ENCODE data around the gene DPH5. TPM values are rescaled to one million over a fixed set of nuclear protein-coding genes. Genes with fewer than 3 reads are reported as not detected.
A peak's percentile ranks its signal among the peaks of the same experiment; 100 is the strongest.
"Not testable (repeated sequence)": the region's sequence is repeated elsewhere in the genome, so short reads cannot be mapped to it uniquely, and the experiment has no call there.

Gene DPH5
- total RNA-seq, 1 donor from 2014 or later: 51.1 TPM

- Histone ChIP-seq H3K4me3 (ENCODE audit: low read length in 3 of 3) (no peak overlapping the region), H3K36me3 (ENCODE audit: control insufficient read depth in 3 of 3, insufficient read depth in 3 of 3, low read length in 3 of 3) (peaks cover 4 to 10% (median 7%) of the 10 kb centered on the region in 3 donors), H3K27me3 (ENCODE audit: control insufficient read depth in 3 of 3, insufficient read depth in 3 of 3, low read length in 3 of 3) (no peaks in the 10 kb centered on the region), H3K9me3 (ENCODE audit: control insufficient read depth in 3 of 3, low read length in 3 of 3) (no peaks in the 10 kb centered on the region), H3K27ac (ENCODE audit: low read depth, low read length) (no peak overlapping the region), H3K4me1 (ENCODE audit: control insufficient read depth in 3 of 3, insufficient read depth in 3 of 3, low read length in 3 of 3) (no peaks in the 10 kb centered on the region), H3K9ac (ENCODE audit: low read depth in 1 of 3, low read length in 3 of 3) (no peak overlapping the region)
These were observed 54.6 kb downstream of the DPH5 start for GRCh38 chr1:100971021-100971420.

- no peaks in the 10 kb centered on the region for H3K9me3 ChIP-seq (ENCODE audit: control insufficient read depth in 3 of 3, low read length in 3 of 3)
- H3K9ac ChIP-seq (ENCODE audit: low read depth in 1 of 3, low read length in 3 of 3): no peak overlapping the region
- H3K36me3 ChIP-seq (ENCODE audit: control insufficient read depth in 3 of 3, insufficient read depth in 3 of 3, low read length in 3 of 3): peaks cover 4 to 14% (median 9%) of the 10 kb centered on the region in 3 donors
- H3K27me3 ChIP-seq (ENCODE audit: control insufficient read depth in 3 of 3, insufficient read depth in 3 of 3, low read length in 3 of 3): no peaks in the 10 kb centered on the region
- no peak overlapping the region for H3K4me3 ChIP-seq (ENCODE audit: low read length in 3 of 3)
- no peaks in the 10 kb centered on the region for H3K4me1 ChIP-seq (ENCODE audit: control insufficient read depth in 3 of 3, insufficient read depth in 3 of 3, low read length in 3 of 3)
- H3K27ac ChIP-seq (ENCODE audit: low read depth, low read length): no peak overlapping the region
These were observed 56.3 kb downstream of the DPH5 start for GRCh38 chr1:100969327-100969726.

GRCh38 chr1:100968621-100969020 lies 57.0 kb downstream of the DPH5 start:
- Histone ChIP-seq H3K27ac (ENCODE audit: low read depth, low read length) (no peak overlapping the region), H3K9me3 (ENCODE audit: control insufficient read depth in 3 of 3, low read length in 3 of 3) (no peaks in the 10 kb centered on the region), H3K36me3 (ENCODE audit: control insufficient read depth in 3 of 3, insufficient read depth in 3 of 3, low read length in 3 of 3) (peaks cover 4 to 14% (median 10%) of the 10 kb centered on the region in 3 donors), H3K4me1 (ENCODE audit: control insufficient read depth in 3 of 3, insufficient read depth in 3 of 3, low read length in 3 of 3) (no peaks in the 10 kb centered on the region), H3K27me3 (ENCODE audit: control insufficient read depth in 3 of 3, insufficient read depth in 3 of 3, low read length in 3 of 3) (no peaks in the 10 kb centered on the region), H3K4me3 (ENCODE audit: low read length in 3 of 3) (no peak overlapping the region), H3K9ac (ENCODE audit: low read depth in 1 of 3, low read length in 3 of 3) (no peak overlapping the region)

GRCh38 chr1:100960098-100960497 lies 65.5 kb downstream of the DPH5 start:
- Histone ChIP-seq H3K36me3 (ENCODE audit: control insufficient read depth in 3 of 3, insufficient read depth in 3 of 3, low read length in 3 of 3) (peaks cover 0 to 3% (median 0%) of the 10 kb centered on the region in 3 donors), H3K27me3 (ENCODE audit: control insufficient read depth in 3 of 3, insufficient read depth in 3 of 3, low read length in 3 of 3) (no peaks in the 10 kb centered on the region), H3K4me3 (ENCODE audit: low read length in 3 of 3) (no peak overlapping the region), H3K4me1 (ENCODE audit: control insufficient read depth in 3 of 3, insufficient read depth in 3 of 3, low read length in 3 of 3) (no peaks in the 10 kb centered on the region), H3K9ac (ENCODE audit: low read depth in 1 of 3, low read length in 3 of 3) (no peak overlapping the region), H3K27ac (ENCODE audit: low read depth, low read length) (no peak overlapping the region), H3K9me3 (ENCODE audit: control insufficient read depth in 3 of 3, low read length in 3 of 3) (no peaks in the 10 kb centered on the region)

GRCh38 chr1:100959502-100960060 lies 66.0 kb downstream of the DPH5 start:
- H3K4me1 ChIP-seq (ENCODE audit: control insufficient read depth in 3 of 3, insufficient read depth in 3 of 3, low read length in 3 of 3): no peaks in the 10 kb centered on the region
- H3K36me3 ChIP-seq (ENCODE audit: control insufficient read depth in 3 of 3, insufficient read depth in 3 of 3, low read length in 3 of 3): peaks cover 0 to 3% (median 0%) of the 10 kb centered on the region in 3 donors
- H3K9ac ChIP-seq (ENCODE audit: low read depth in 1 of 3, low read length in 3 of 3): no peak overlapping the region
- no peak overlapping the region for H3K27ac ChIP-seq (ENCODE audit: low read depth, low read length)
- H3K27me3 ChIP-seq (ENCODE audit: control insufficient read depth in 3 of 3, insufficient read depth in 3 of 3, low read length in 3 of 3): no peaks in the 10 kb centered on the region
- H3K4me3 ChIP-seq (ENCODE audit: low read length in 3 of 3): no peak overlapping the region
- no peaks in the 10 kb centered on the region for H3K9me3 ChIP-seq (ENCODE audit: control insufficient read depth in 3 of 3, low read length in 3 of 3)

GRCh38 chr1:100955322-100955721 lies 70.3 kb downstream of the DPH5 start:
- H3K4me3 ChIP-seq (ENCODE audit: low read length in 3 of 3): no peak overlapping the region
- H3K27ac ChIP-seq (ENCODE audit: low read depth, low read length): no peak overlapping the region
- no peak overlapping the region for H3K9ac ChIP-seq (ENCODE audit: low read depth in 1 of 3, low read length in 3 of 3)
- H3K4me1 ChIP-seq (ENCODE audit: control insufficient read depth in 3 of 3, insufficient read depth in 3 of 3, low read length in 3 of 3): peaks cover 0 to 5% (median 0%) of the 10 kb centered on the region in 3 donors
- H3K27me3 ChIP-seq (ENCODE audit: control insufficient read depth in 3 of 3, insufficient read depth in 3 of 3, low read length in 3 of 3): no peaks in the 10 kb centered on the region
- no peaks in the 10 kb centered on the region for H3K9me3 ChIP-seq (ENCODE audit: control insufficient read depth in 3 of 3, low read length in 3 of 3)
- H3K36me3 ChIP-seq (ENCODE audit: control insufficient read depth in 3 of 3, insufficient read depth in 3 of 3, low read length in 3 of 3): peaks cover 0 to 4% (median 4%) of the 10 kb centered on the region in 3 donors

GRCh38 chr1:100953960-100954730 lies 71.4 kb downstream of the DPH5 start:
- H3K9ac ChIP-seq (ENCODE audit: low read depth in 1 of 3, low read length in 3 of 3): no peak overlapping the region

GRCh38 chr1:100952970-100953369 lies 72.6 kb downstream of the DPH5 start:
- not testable (repeated sequence) for H3K27me3 ChIP-seq (ENCODE audit: control insufficient read depth in 3 of 3, insufficient read depth in 3 of 3, low read length in 3 of 3); H3K4me1 ChIP-seq (ENCODE audit: control insufficient read depth in 3 of 3, insufficient read depth in 3 of 3, low read length in 3 of 3); H3K4me3 ChIP-seq (ENCODE audit: low read length in 3 of 3); H3K27ac ChIP-seq (ENCODE audit: low read depth, low read length); H3K36me3 ChIP-seq (ENCODE audit: control insufficient read depth in 3 of 3, insufficient read depth in 3 of 3, low read length in 3 of 3); H3K9me3 ChIP-seq (ENCODE audit: control insufficient read depth in 3 of 3, low read length in 3 of 3); H3K9ac ChIP-seq (ENCODE audit: low read depth in 1 of 3, low read length in 3 of 3)

More at GRCh38 chr1:100953960-100954730, 71.4 kb downstream of the DPH5 start:
- H3K27me3 ChIP-seq (ENCODE audit: control insufficient read depth in 3 of 3, insufficient read depth in 3 of 3, low read length in 3 of 3): no peaks in the 10 kb centered on the region
- no peak overlapping the region for H3K27ac ChIP-seq (ENCODE audit: low read depth, low read length)
- H3K4me1 ChIP-seq (ENCODE audit: control insufficient read depth in 3 of 3, insufficient read depth in 3 of 3, low read length in 3 of 3): peaks cover 0 to 5% (median 4%) of the 10 kb centered on the region in 3 donors
- H3K9me3 ChIP-seq (ENCODE audit: control insufficient read depth in 3 of 3, low read length in 3 of 3): no peaks in the 10 kb centered on the region
- H3K4me3 ChIP-seq (ENCODE audit: low read length in 3 of 3): no peak overlapping the region
- peaks cover 0 to 4% (median 4%) of the 10 kb centered on the region in 3 donors for H3K36me3 ChIP-seq (ENCODE audit: control insufficient read depth in 3 of 3, insufficient read depth in 3 of 3, low read length in 3 of 3)

- no peaks in the 10 kb centered on the region for H3K27me3 ChIP-seq (ENCODE audit: control insufficient read depth in 3 of 3, insufficient read depth in 3 of 3, low read length in 3 of 3)
- H3K4me1 ChIP-seq (ENCODE audit: control insufficient read depth in 3 of 3, insufficient read depth in 3 of 3, low read length in 3 of 3): peaks cover 0 to 5% (median 4%) of the 10 kb centered on the region in 3 donors
- no peak overlapping the region for H3K27ac ChIP-seq (ENCODE audit: low read depth, low read length)
- peaks cover 0 to 4% (median 4%) of the 10 kb centered on the region in 3 donors for H3K36me3 ChIP-seq (ENCODE audit: control insufficient read depth in 3 of 3, insufficient read depth in 3 of 3, low read length in 3 of 3)
- H3K9ac ChIP-seq (ENCODE audit: low read depth in 1 of 3, low read length in 3 of 3): no peak overlapping the region
- no peak overlapping the region for H3K4me3 ChIP-seq (ENCODE audit: low read length in 3 of 3)
- H3K9me3 ChIP-seq (ENCODE audit: control insufficient read depth in 3 of 3, low read length in 3 of 3): no peaks in the 10 kb centered on the region
These were observed 73.4 kb downstream of the DPH5 start for GRCh38 chr1:100952104-100952745.

- Histone ChIP-seq H3K9ac (ENCODE audit: low read depth in 1 of 3, low read length in 3 of 3) (peak overlapping the region in 1 of 3 donors; percentile 21), H3K27ac (ENCODE audit: low read depth, low read length) (no peak overlapping the region)
These were observed 74.8 kb downstream of the DPH5 start for GRCh38 chr1:100950781-100951180.

More at GRCh38 chr1:100950781-100951180, 74.8 kb downstream of the DPH5 start:
- H3K27me3 ChIP-seq (ENCODE audit: control insufficient read depth in 3 of 3, insufficient read depth in 3 of 3, low read length in 3 of 3): no peaks in the 10 kb centered on the region
- no peak overlapping the region for H3K4me3 ChIP-seq (ENCODE audit: low read length in 3 of 3)
- H3K4me1 ChIP-seq (ENCODE audit: control insufficient read depth in 3 of 3, insufficient read depth in 3 of 3, low read length in 3 of 3): peaks cover 0 to 5% (median 4%) of the 10 kb centered on the region in 3 donors
- no peaks in the 10 kb centered on the region for H3K9me3 ChIP-seq (ENCODE audit: control insufficient read depth in 3 of 3, low read length in 3 of 3)
- peaks cover 0 to 4% (median 4%) of the 10 kb centered on the region in 3 donors for H3K36me3 ChIP-seq (ENCODE audit: control insufficient read depth in 3 of 3, insufficient read depth in 3 of 3, low read length in 3 of 3)

All from skeletal muscle tissue (tissue), 4 donors.